ENCODE measurements around the gene GCNT2.

The GCNT2 gene

DNA sequence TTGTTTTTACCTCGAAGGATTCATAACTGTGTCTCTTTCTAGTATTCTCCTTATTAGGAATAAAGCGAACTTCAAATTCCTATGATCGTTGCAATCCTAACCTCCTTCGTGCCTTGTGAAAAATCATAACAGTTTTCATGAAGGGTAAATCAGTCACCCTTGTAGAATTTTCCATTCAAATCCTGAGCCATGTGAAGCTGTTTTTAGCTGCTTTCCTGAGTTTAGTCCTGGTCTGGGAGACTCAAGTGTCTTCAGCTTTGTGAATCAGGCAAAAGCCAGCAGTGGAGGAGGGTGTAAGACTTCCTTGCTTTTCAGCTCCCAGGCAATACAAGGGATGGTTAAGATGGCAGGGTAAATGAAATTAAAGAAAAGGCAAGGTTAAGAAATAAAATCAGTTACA, 24.3 kb downstream of the GCNT2 start:
- in situ Hi-C loops (cut with MboI; ENCODE audit: low pct_unique_long_range_greater_than_20kb, low sequenced_read_pairs, unreplicated experiment): no loop called here
- TF ChIP-seq, protein P1, sequence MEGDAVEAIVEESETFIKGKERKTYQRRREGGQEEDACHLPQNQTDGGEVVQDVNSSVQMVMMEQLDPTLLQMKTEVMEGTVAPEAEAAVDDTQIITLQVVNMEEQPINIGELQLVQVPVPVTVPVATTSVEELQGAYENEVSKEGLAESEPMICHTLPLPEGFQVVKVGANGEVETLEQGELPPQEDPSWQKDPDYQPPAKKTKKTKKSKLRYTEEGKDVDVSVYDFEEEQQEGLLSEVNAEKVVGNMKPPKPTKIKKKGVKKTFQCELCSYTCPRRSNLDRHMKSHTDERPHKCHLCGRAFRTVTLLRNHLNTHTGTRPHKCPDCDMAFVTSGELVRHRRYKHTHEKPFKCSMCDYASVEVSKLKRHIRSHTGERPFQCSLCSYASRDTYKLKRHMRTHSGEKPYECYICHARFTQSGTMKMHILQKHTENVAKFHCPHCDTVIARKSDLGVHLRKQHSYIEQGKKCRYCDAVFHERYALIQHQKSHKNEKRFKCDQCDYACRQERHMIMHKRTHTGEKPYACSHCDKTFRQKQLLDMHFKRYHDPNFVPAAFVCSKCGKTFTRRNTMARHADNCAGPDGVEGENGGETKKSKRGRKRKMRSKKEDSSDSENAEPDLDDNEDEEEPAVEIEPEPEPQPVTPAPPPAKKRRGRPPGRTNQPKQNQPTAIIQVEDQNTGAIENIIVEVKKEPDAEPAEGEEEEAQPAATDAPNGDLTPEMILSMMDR (IDR thresholded peaks at IDR 0.05; ENCODE audit: extremely low read depth, insufficient read depth, missing control alignments): no peak
- no peak for DNase-seq (ENCODE audit: low spot score)

DNA sequence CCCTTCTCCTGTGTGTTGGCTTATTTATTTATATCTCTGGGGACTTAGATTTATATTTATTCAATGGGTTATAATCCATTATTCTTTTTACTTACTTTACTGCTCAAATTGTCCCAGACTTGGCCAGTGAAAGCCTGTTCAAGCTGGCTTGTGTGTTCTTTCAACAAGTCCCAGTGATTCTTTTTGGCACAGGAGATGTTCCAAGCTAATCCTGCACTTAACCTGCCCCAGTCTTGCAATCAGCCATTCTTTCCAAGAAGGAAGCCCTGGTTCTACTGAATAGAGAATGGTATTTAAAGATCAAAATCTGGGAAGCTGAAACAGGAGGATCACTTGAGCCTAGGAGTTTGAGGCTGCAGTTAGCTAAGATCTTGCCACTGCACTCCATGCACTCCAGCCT, 26.7 kb downstream of the GCNT2 start:
- in situ Hi-C loops (cut with MboI; ENCODE audit: low pct_unique_long_range_greater_than_20kb, low sequenced_read_pairs, unreplicated experiment): no loop called here
- TF ChIP-seq, protein P1 (IDR thresholded peaks at IDR 0.05; ENCODE audit: extremely low read depth, insufficient read depth, missing control alignments): no peak
- no peak for DNase-seq (ENCODE audit: low spot score)

DNA sequence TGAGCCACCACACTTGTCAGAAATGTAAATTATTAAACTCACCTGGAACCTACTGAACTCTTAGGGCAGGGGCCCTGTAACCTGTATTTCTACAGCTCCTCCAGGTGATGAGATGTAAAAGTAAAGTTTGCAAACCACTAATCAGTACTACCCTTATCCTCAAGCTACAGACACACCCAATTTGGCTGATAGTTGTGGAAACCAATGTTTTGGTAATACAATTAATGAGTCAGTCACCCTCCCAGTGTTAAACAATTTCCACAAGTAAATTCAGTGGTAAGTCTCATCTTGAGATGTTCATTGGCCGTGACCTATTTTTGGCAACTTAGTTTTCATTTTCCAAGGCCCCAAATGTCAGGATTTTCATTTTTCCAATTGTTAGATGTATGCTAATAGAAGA, 29.6 kb downstream of the GCNT2 start:
- TF ChIP-seq, protein P1 (IDR thresholded peaks at IDR 0.05; ENCODE audit: extremely low read depth, insufficient read depth, missing control alignments): no peak
- in situ Hi-C loops (cut with MboI; ENCODE audit: low pct_unique_long_range_greater_than_20kb, low sequenced_read_pairs, unreplicated experiment): no loop called here
- no peak for DNase-seq (ENCODE audit: low spot score)

DNA sequence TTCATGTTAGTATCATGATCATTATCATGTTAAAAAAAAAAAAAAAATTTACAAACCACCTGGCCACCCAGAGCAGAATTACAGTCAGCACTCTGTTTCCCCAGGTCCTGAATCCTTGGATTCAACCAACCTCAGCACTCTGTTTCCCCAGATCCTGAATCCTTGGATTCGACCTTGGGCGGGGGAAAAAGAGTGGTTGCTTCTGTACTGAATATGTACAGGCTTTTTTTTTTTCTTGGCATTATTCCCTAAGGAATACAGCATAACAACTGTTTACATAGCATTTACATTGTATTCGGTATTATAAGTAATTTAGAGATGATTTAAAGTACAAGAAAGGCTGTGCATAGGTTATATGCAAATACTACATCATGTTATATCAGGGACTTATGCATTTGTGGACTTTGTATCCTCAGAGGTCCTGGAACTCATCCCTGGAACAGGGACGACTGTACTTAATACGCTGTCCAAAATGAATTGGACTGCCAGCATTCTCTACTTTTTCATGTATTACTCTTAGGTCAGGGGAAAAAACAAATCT, 31.2 kb downstream of the GCNT2 start:
- no peak for DNase-seq (ENCODE audit: low spot score)
- TF ChIP-seq, protein P1 (IDR thresholded peaks at IDR 0.05; ENCODE audit: extremely low read depth, insufficient read depth, missing control alignments): no peak
- in situ Hi-C loops (cut with MboI; ENCODE audit: low pct_unique_long_range_greater_than_20kb, low sequenced_read_pairs, unreplicated experiment): no loop called here

DNA sequence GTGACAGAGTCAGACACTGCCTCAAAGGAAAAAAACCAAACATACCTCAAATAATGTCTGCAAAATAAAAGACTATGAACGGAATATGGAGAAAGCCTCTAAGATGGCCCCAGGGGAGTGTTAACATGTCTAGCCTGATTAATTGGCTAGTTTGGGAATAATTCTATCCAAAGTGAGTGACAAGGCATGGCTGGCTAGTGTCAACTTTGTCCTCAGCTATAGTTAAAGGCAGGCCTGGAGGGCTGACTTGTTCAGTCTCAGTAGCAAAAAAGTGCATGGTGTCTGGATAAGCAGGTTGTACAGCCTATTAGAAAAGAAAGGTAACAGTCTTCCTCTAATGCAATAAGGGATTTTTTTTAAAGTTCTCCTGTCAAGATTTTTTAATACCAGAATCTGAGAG, 32.7 kb downstream of the GCNT2 start:
- TF ChIP-seq, protein P1 (IDR thresholded peaks at IDR 0.05; ENCODE audit: extremely low read depth, insufficient read depth, missing control alignments): no peak
- in situ Hi-C loops (cut with MboI; ENCODE audit: low pct_unique_long_range_greater_than_20kb, low sequenced_read_pairs, unreplicated experiment): no loop called here
- DNase-seq (ENCODE audit: low spot score): no peak

DNA sequence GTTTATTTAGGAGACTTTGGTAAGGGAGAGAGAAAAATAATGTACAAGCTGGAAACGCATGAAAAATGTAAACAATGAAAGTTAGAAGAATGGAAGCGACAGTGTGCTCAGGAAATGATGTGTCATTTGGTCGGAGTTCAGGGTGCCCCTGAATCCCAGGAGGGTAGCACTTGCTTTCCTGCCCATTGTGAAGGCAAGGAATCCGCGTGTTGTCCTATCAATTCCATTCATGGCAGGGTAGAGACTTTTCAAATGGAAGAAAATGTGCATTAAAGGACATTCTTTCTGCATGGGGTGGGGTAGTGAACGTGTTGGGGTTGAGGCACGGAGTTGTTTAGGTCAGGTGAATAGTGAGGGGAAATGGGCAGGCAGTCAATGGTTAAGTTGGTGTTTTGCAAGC, 33.7 kb downstream of the GCNT2 start:
- TF ChIP-seq, protein P1 (IDR thresholded peaks at IDR 0.05; ENCODE audit: extremely low read depth, insufficient read depth, missing control alignments): no peak
- no peak for DNase-seq (ENCODE audit: low spot score)
- in situ Hi-C loops (cut with MboI; ENCODE audit: low pct_unique_long_range_greater_than_20kb, low sequenced_read_pairs, unreplicated experiment): no loop called here
